ENCODE measurements around the gene MSANTD4.
"Not testable (repeated sequence)": the region's sequence is repeated elsewhere in the genome, so short reads cannot be mapped to it uniquely, and the experiment has no call there.

The MSANTD4 gene

GRCh38 chr11:106012744-106013143 lies 9.3 kb downstream of the MSANTD4 start:
- DNase-seq, result no peak

- no peak for DNase-seq
Observed at GRCh38 chr11:106011481-106011880, 10.6 kb downstream of the MSANTD4 start.

- not testable (repeated sequence) for DNase-seq
Observed at GRCh38 chr11:106003094-106003493, 18.9 kb downstream of the MSANTD4 start.

GRCh38 chr11:106001304-106002012 lies 20.6 kb downstream of the MSANTD4 start:
- no peak for DNase-seq

GRCh38 chr11:105991888-105992287 lies 30.2 kb downstream of the MSANTD4 start:
- no peak for DNase-seq

- no peak for DNase-seq
Observed at GRCh38 chr11:105989124-105989523, 32.9 kb downstream of the MSANTD4 start.

GRCh38 chr11:105988197-105988596 lies 33.8 kb downstream of the MSANTD4 start:
- no peak for DNase-seq

GRCh38 chr11:105986554-105986953 lies 35.5 kb downstream of the MSANTD4 start:
- no peak for DNase-seq

- no peak for DNase-seq
Observed at GRCh38 chr11:105979997-105980703, 41.9 kb downstream of the MSANTD4 start.

- DNase-seq, result no peak
Observed at GRCh38 chr11:105975128-105975527, 46.9 kb downstream of the MSANTD4 start.

GRCh38 chr11:105969756-105970155 lies 52.3 kb downstream of the MSANTD4 start:
- no peak for DNase-seq

- DNase-seq, result no peak
Observed at GRCh38 chr11:105968021-105968697, 53.9 kb downstream of the MSANTD4 start.

- DNase-seq, result no peak
Observed at GRCh38 chr11:105960252-105961245, 61.5 kb downstream of the MSANTD4 start.

All from NCI-H1436 (cell line).